ENCODE measurements around the gene PLA2G2A. TPM values are rescaled to one million over a fixed set of nuclear protein-coding genes. Genes with fewer than 3 reads are reported as not detected.

The PLA2G2A gene
- total RNA-seq, result not detected in 2 replicates

GRCh38 chr1:19979494-19979977, at the start of gene PLA2G2A:
TSS of gene PLA2G2A (minus strand) at chr1:19979618. CDS start at chr1:19978773, 845 bp downstream.
- TF ChIP-seq CTCF (IDR thresholded peaks at IDR 0.05; ENCODE audit: insufficient read depth, low read length, poor library complexity, severe bottlenecking), result no peak
- H3K27me3 ChIP-seq (ENCODE audit: control insufficient read depth, insufficient read depth, low read length), result peaks cover 2% of the 10 kb centered on the region
- no peak within 1 kb of the TSS for H3K4me3 ChIP-seq (ENCODE audit: low read depth, low read length)
- no peaks in the 10 kb centered on the region for H3K36me3 ChIP-seq (ENCODE audit: control insufficient read depth, insufficient read depth, low read length)
- DNase-seq (ENCODE audit: low read depth), result no peak

- DNase-seq (ENCODE audit: low read depth), result no peak
- no peak for TF ChIP-seq CTCF (IDR thresholded peaks at IDR 0.05; ENCODE audit: insufficient read depth, low read length, poor library complexity, severe bottlenecking)
- Histone ChIP-seq H3K27me3 (ENCODE audit: control insufficient read depth, insufficient read depth, low read length) (no peaks in the 10 kb centered on the region), H3K4me3 (ENCODE audit: low read depth, low read length) (no peak overlapping the region), H3K36me3 (ENCODE audit: control insufficient read depth, insufficient read depth, low read length) (no peaks in the 10 kb centered on the region)
Measured at GRCh38 chr1:20028726-20029125, 49.3 kb upstream of the PLA2G2A start.

DNA sequence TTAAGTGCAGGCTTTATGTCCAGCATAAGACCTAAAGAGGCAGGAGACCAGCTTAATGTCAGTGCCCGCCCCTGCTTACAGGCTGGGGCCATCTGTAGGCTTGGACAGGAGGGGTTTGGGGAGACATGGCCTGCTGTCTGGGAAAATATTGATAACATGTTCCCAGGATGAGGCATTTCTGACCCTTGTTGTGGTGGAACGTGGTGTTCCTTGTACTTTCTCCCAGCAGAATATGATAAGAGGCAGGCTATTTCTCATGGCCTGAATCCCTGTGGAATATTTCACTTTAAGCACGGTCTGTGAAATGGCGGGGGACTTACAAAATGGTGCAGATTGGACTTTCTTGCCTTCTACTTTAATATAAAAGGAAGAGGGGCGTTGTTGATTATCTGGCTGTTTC, 48.7 kb upstream of the PLA2G2A start:
- no peak overlapping the region for H3K4me3 ChIP-seq (ENCODE audit: low read depth, low read length)
- no peaks in the 10 kb centered on the region for H3K27me3 ChIP-seq (ENCODE audit: control insufficient read depth, insufficient read depth, low read length)
- no peak for DNase-seq (ENCODE audit: low read depth)
- no peaks in the 10 kb centered on the region for H3K36me3 ChIP-seq (ENCODE audit: control insufficient read depth, insufficient read depth, low read length)
- TF ChIP-seq CTCF (IDR thresholded peaks at IDR 0.05; ENCODE audit: insufficient read depth, low read length, poor library complexity, severe bottlenecking), result no peak

GRCh38 chr1:20017741-20018140, 38.3 kb upstream of the PLA2G2A start:
- no peak for TF ChIP-seq CTCF (IDR thresholded peaks at IDR 0.05; ENCODE audit: insufficient read depth, low read length, poor library complexity, severe bottlenecking)
- H3K36me3 ChIP-seq (ENCODE audit: control insufficient read depth, insufficient read depth, low read length), result no peaks in the 10 kb centered on the region
- H3K4me3 ChIP-seq (ENCODE audit: low read depth, low read length), result no peak overlapping the region
- DNase-seq (ENCODE audit: low read depth), result no peak
- H3K27me3 ChIP-seq (ENCODE audit: control insufficient read depth, insufficient read depth, low read length), result no peaks in the 10 kb centered on the region

- no peak for DNase-seq (ENCODE audit: low read depth)
- no peaks in the 10 kb centered on the region for H3K27me3 ChIP-seq (ENCODE audit: control insufficient read depth, insufficient read depth, low read length)
- H3K4me3 ChIP-seq (ENCODE audit: low read depth, low read length), result no peak overlapping the region
- H3K36me3 ChIP-seq (ENCODE audit: control insufficient read depth, insufficient read depth, low read length), result no peaks in the 10 kb centered on the region
- no peak for TF ChIP-seq CTCF (IDR thresholded peaks at IDR 0.05; ENCODE audit: insufficient read depth, low read length, poor library complexity, severe bottlenecking)
Measured at GRCh38 chr1:20014153-20014552, 34.7 kb upstream of the PLA2G2A start.

DNA sequence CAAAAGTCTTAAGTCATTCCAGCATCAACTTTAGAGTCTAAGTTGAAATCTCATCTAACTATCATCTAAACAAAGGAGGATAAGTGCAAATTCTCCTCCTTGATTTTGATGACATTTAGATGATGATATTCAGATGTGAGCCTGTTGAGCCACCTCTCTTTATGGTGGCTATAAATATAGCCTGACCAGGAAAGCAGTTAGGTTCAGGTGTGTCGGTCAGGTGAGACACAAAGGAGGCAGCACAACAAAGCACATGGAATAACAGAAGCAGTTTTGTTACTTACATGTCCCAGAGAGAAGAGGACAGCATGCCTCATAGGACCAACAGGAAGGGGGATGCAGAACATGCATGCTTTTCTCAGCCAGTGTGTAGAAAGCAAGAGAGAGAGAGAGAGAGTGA, 30.6 kb upstream of the PLA2G2A start:
- H3K36me3 ChIP-seq (ENCODE audit: control insufficient read depth, insufficient read depth, low read length), result no peaks in the 10 kb centered on the region
- TF ChIP-seq CTCF (IDR thresholded peaks at IDR 0.05; ENCODE audit: insufficient read depth, low read length, poor library complexity, severe bottlenecking), result no peak

More for the DNA sequence above, 30.6 kb upstream of the PLA2G2A start:
- Histone ChIP-seq H3K4me3 (ENCODE audit: low read depth, low read length) (no peak overlapping the region), H3K27me3 (ENCODE audit: control insufficient read depth, insufficient read depth, low read length) (no peaks in the 10 kb centered on the region)
- no peak for DNase-seq (ENCODE audit: low read depth)
